Loucy (cell line): ENCODE measurements around the gene MEF2B.

Experiments used
- H2AFZ ChIP-seq: fragments of 200-600 bp; sonication (generic); 2 replicates; pipeline ENCODE4 v1.6.0; 2016; ENCODE audit warnings: antibody characterized with exemption, mild to moderate bottlenecking, low read length, moderate library complexity
- H3F3A ChIP-seq: fragments of 200-600 bp; 2 replicates; pipeline ENCODE4 v1.6.0; 2016; ENCODE audit warnings: antibody characterized with exemption, low read depth, mild to moderate bottlenecking
- H3K27me3 ChIP-seq: fragments of 200-600 bp; sonication (generic); 2 replicates; pipeline ENCODE4 v1.6.1; 2014; ENCODE audit warnings: low read length, mild to moderate bottlenecking; ENCODE audit not compliant: insufficient read depth, poor library complexity, severe bottlenecking
- H3K36me3 ChIP-seq: fragments of 200-600 bp; sonication (generic); 2 replicates; pipeline ENCODE4 v1.6.1; 2016; ENCODE audit warnings: low read length; ENCODE audit not compliant: insufficient read depth
- H3K4me1 ChIP-seq: fragments of 200-600 bp; sonication (generic); 2 replicates; pipeline ENCODE4 v1.5.1; 2014; ENCODE audit warnings: low read length, mild to moderate bottlenecking; ENCODE audit not compliant: insufficient read depth, poor library complexity, severe bottlenecking
- H3K4me2 ChIP-seq: fragments of 200-600 bp; sonication (generic); 2 replicates; pipeline ENCODE4 v1.6.0; 2014; ENCODE audit warnings: antibody characterized with exemption, low read length, low read depth, mild to moderate bottlenecking; ENCODE audit not compliant: poor library complexity, severe bottlenecking
- H3K4me3 ChIP-seq: fragments of 200-600 bp; sonication (generic); 2 replicates; pipeline ENCODE4 v1.5.1; 2014; ENCODE audit warnings: low read length, mild to moderate bottlenecking, mixed read lengths; ENCODE audit not compliant: poor library complexity, severe bottlenecking
- H3K79me2 ChIP-seq: fragments of 200-600 bp; sonication (generic); 2 replicates; pipeline ENCODE4 v1.6.1; 2014; ENCODE audit warnings: low read length; ENCODE audit not compliant: insufficient read depth
- H3K9ac ChIP-seq: fragments of 200-600 bp; sonication (generic); 2 replicates; pipeline ENCODE4 v1.6.0; 2014; ENCODE audit warnings: mild to moderate bottlenecking, low read depth, low read length, moderate library complexity; ENCODE audit not compliant: poor library complexity, severe bottlenecking
- H3K9me2 ChIP-seq: fragments of 200-600 bp; sonication (generic); replicated peaks from 2 replicates; pipeline ENCODE4 v1.6.1; 2016; ENCODE audit warnings: low read depth, low read length, mixed read lengths
- H3K9me3 ChIP-seq: fragments of 200-600 bp; sonication (generic); 2 replicates; pipeline ENCODE4 v1.6.1; 2014; ENCODE audit warnings: mild to moderate bottlenecking, antibody characterized with exemption, low read length, low read depth; ENCODE audit not compliant: insufficient read depth
- H4K20me1 ChIP-seq: fragments of 200-600 bp; sonication (generic); 2 replicates; pipeline ENCODE4 v1.6.0; 2014; ENCODE audit warnings: antibody characterized with exemption, low read length, mild to moderate bottlenecking; ENCODE audit not compliant: insufficient read depth, poor library complexity, severe bottlenecking
- CTCF ChIP-seq: fragments of 200-600 bp; sonication (generic); conservative IDR thresholded peaks from 2 replicates; pipeline ENCODE4 v1.5.1; 2014; ENCODE audit warnings: mild to moderate bottlenecking, antibody characterized with exemption, low read length
- EZH2phosphoT487 ChIP-seq: fragments of 200-600 bp; IDR thresholded peaks from 2 replicates; pipeline ENCODE4 v1.6.1; 2018; ENCODE audit warnings: antibody characterized with exemption, mild to moderate bottlenecking, moderate library complexity, borderline replicate concordance

The MEF2B gene

GRCh38 chr19:19207637-19208572 is 37.8 kb upstream of the MEF2B start:
- Histone ChIP-seq H2AFZ (no peak overlapping the region), H4K20me1 (no peaks in the 10 kb centered on the region), H3K4me2 (no peak overlapping the region), H3K4me3 (no peak overlapping the region), H3K79me2 (peaks cover 2% of the 10 kb centered on the region; the same call in 1 of the 2 replicates), H3K4me1 (no peaks in the 10 kb centered on the region), H3K36me3 (no peaks in the 10 kb centered on the region), H3K9me3 (no peaks in the 10 kb centered on the region), H3K9me2 (no peaks in the 10 kb centered on the region), H3F3A (no peaks in the 10 kb centered on the region), H3K27me3 (no peaks in the 10 kb centered on the region), H3K9ac (no peak overlapping the region)
- no peak for TF ChIP-seq EZH2phosphoT487
- no peak for TF ChIP-seq CTCF

GRCh38 chr19:19206938-19207337 is 36.9 kb upstream of the MEF2B start:
- Histone ChIP-seq H3K4me3 (no peak overlapping the region), H3K9ac (no peak overlapping the region), H3K4me2 (no peak overlapping the region), H3K4me1 (no peaks in the 10 kb centered on the region), H2AFZ (no peak overlapping the region), H4K20me1 (no peaks in the 10 kb centered on the region), H3F3A (no peaks in the 10 kb centered on the region), H3K79me2 (peaks cover 12% of the 10 kb centered on the region), H3K36me3 (no peaks in the 10 kb centered on the region), H3K27me3 (no peaks in the 10 kb centered on the region), H3K9me2 (no peaks in the 10 kb centered on the region), H3K9me3 (no peaks in the 10 kb centered on the region)
- TF ChIP-seq EZH2phosphoT487, result no peak
- TF ChIP-seq CTCF, result no peak

DNA sequence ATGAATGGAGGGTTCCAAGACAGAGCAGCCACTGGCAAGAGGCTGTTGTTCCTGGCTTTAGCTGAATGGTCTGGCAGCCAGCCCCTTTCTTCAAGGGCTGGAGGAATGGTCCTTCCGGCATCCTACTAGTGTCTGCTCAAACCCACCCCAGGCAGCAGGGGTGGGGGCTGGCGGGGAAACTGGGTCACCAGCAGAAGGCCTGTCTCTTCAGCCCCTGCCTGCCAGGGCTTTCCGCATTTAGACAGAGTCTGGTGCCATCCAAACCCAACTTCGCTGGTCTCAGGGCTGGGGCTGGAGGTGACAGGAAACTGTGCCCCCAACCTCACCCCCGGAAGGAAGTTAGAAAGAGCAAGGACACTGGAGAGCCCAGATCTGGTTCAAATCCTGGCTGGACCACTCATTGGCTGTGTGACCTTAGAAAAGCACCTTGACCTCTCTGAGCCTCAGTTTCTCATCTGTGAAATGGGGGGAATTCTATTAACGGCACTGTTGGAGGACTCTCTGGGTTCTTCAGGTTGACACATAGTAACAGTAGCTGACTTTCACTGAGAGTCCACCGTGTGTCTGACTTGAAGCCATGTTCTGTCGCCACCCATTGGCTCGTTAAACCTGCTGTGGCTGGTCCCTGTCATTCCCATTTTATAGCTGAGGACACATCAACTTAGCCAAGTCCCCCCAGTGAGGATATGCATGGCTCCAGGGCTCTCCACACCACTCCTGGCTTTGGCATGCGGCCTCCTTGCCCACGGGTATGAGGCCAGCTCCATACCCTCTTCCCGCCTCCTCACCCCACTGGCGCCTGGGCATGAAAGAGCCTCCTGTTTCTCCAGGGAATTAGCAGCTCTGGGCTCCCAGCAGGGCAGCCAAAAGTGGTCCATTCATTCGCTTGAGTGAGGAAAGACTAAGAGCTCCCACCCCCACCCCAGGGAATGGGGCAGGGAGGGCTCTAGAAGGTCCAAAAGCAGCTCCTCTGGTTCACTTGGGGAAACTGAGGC is 35.6 kb upstream of the MEF2B start:
- Histone ChIP-seq H3K4me1 (peaks cover 6% of the 10 kb centered on the region), H3K4me2 (no peak overlapping the region), H3K9ac (no peak overlapping the region), H4K20me1 (no peaks in the 10 kb centered on the region), H3K36me3 (no peaks in the 10 kb centered on the region; the same call in 1 of the 2 replicates), H3K9me3 (no peaks in the 10 kb centered on the region), H3K4me3 (no peak overlapping the region), H3K9me2 (no peaks in the 10 kb centered on the region), H2AFZ (no peak overlapping the region), H3F3A (no peaks in the 10 kb centered on the region), H3K27me3 (no peaks in the 10 kb centered on the region), H3K79me2 (peaks cover 20% of the 10 kb centered on the region)
- TF ChIP-seq CTCF (no peak), EZH2phosphoT487 (no peak)
